ENCODE results near the gene GCFC2. TPM values are rescaled to one million over a fixed set of nuclear protein-coding genes. Genes with fewer than 3 reads are reported as not detected.

Gene GCFC2
- total RNA-seq, 1 donor from 2014 or later = 19.8 TPM

DNA sequence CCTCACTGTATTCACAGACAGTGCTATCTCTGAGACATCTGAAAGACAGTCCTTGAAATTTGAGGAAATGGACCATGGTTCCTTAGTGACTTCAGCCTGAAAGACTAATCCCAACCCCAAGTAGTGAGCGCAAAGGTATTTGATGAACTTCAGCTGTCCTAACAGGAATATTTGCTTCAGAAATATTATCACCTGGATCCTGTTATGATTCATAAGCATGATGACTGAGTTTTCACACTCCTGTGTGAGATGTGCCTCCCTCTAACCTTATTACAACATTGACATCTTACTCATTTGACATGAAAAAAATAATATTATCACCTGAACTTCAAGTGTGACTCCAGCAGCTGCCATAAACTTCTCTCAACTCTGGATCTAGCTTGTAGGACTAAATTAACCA is 75.8 kb downstream of the GCFC2 start:
- peaks cover 8% of the 10 kb centered on the region for H3K27me3 ChIP-seq (ENCODE audit: control insufficient read depth, insufficient read depth, low read length)
- no peak for TF ChIP-seq CTCF (IDR thresholded peaks at IDR 0.05; ENCODE audit: insufficient read depth, low read length, poor library complexity, severe bottlenecking)
- no peak overlapping the region for H3K4me3 ChIP-seq (ENCODE audit: low read depth, low read length)
- DNase-seq (ENCODE audit: low read depth) = no peak
- H3K36me3 ChIP-seq (ENCODE audit: control insufficient read depth, insufficient read depth, low read length) = no peaks in the 10 kb centered on the region

DNA sequence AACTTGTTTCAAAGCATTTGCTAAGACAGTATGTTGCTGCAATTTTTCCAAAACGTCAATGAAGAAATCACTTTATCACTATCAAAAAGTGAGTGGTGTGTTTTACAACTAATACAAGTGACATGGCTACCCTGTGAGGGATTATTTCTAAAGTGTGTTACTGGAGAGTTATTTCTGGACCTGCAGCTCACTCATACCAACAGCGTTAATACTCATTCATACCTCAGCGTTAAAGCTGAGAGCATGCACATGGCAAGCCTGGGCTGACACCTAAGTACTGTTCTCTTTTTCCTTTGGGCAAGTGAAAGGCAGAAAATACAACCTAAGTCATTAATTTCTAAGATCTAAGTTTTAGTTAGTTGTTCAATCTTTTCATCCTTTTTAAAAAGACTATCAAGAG is 77.1 kb downstream of the GCFC2 start:
- H3K27me3 ChIP-seq (ENCODE audit: control insufficient read depth, insufficient read depth, low read length) = peaks cover 8% of the 10 kb centered on the region
- H3K4me3 ChIP-seq (ENCODE audit: low read depth, low read length) = no peak overlapping the region
- TF ChIP-seq CTCF (IDR thresholded peaks at IDR 0.05; ENCODE audit: insufficient read depth, low read length, poor library complexity, severe bottlenecking) = no peak
- H3K36me3 ChIP-seq (ENCODE audit: control insufficient read depth, insufficient read depth, low read length) = no peaks in the 10 kb centered on the region
- no peak for DNase-seq (ENCODE audit: low read depth)

DNA sequence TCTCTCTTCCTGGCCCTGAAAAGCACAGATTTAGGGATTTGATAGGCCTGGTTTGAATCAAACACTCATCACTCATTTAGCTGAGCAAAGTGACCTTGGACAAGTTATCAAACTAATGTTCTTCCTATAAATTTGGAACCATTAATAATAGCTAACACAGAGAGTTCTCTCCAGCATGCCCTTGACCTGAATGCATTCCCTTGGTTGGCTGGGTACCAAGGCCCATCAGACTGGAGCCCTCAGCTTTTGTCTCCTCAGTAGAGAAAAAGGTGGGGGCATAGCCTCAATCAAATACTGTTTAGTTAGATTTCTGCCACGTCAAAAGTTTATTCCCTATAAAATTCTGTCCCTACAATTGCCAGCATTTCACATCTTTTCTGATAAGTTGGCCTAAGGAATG is 77.9 kb downstream of the GCFC2 start:
- TF ChIP-seq CTCF (IDR thresholded peaks at IDR 0.05; ENCODE audit: insufficient read depth, low read length, poor library complexity, severe bottlenecking) = no peak
- no peaks in the 10 kb centered on the region for H3K36me3 ChIP-seq (ENCODE audit: control insufficient read depth, insufficient read depth, low read length)
- DNase-seq (ENCODE audit: low read depth) = no peak
- no peak overlapping the region for H3K4me3 ChIP-seq (ENCODE audit: low read depth, low read length)
- H3K27me3 ChIP-seq (ENCODE audit: control insufficient read depth, insufficient read depth, low read length) = peaks cover 7% of the 10 kb centered on the region

- no peak overlapping the region for H3K4me3 ChIP-seq (ENCODE audit: low read depth, low read length)
Observed at GRCh38 chr2:75632091-75632701, 78.5 kb downstream of the GCFC2 start.

GRCh38 chr2:75627902-75628504 is 82.7 kb downstream of the GCFC2 start:
- H3K36me3 ChIP-seq (ENCODE audit: control insufficient read depth, insufficient read depth, low read length) = no peaks in the 10 kb centered on the region
- no peaks in the 10 kb centered on the region for H3K27me3 ChIP-seq (ENCODE audit: control insufficient read depth, insufficient read depth, low read length)
- H3K4me3 ChIP-seq (ENCODE audit: low read depth, low read length) = no peak overlapping the region
- DNase-seq (ENCODE audit: low read depth) = no peak
- TF ChIP-seq CTCF (IDR thresholded peaks at IDR 0.05; ENCODE audit: insufficient read depth, low read length, poor library complexity, severe bottlenecking) = peak; percentile 93

More at GRCh38 chr2:75632091-75632701, 78.5 kb downstream of the GCFC2 start:
- Histone ChIP-seq H3K36me3 (ENCODE audit: control insufficient read depth, insufficient read depth, low read length) (no peaks in the 10 kb centered on the region), H3K27me3 (ENCODE audit: control insufficient read depth, insufficient read depth, low read length) (peaks cover under 1% of the 10 kb centered on the region)
- no peak for TF ChIP-seq CTCF (IDR thresholded peaks at IDR 0.05; ENCODE audit: insufficient read depth, low read length, poor library complexity, severe bottlenecking)
- DNase-seq (ENCODE audit: low read depth) = no peak

GRCh38 chr2:75622929-75623328 is 87.8 kb downstream of the GCFC2 start:
- no peak for TF ChIP-seq CTCF (IDR thresholded peaks at IDR 0.05; ENCODE audit: insufficient read depth, low read length, poor library complexity, severe bottlenecking)
- H3K27me3 ChIP-seq (ENCODE audit: control insufficient read depth, insufficient read depth, low read length) = no peaks in the 10 kb centered on the region
- no peaks in the 10 kb centered on the region for H3K36me3 ChIP-seq (ENCODE audit: control insufficient read depth, insufficient read depth, low read length)
- no peak overlapping the region for H3K4me3 ChIP-seq (ENCODE audit: low read depth, low read length)
- no peak for DNase-seq (ENCODE audit: low read depth)

All from kidney epithelial cell (primary cell).